Activated CD4-positive, CD25-positive, alpha-beta regulatory T cell treated with anti-CD3 and anti-CD28 coated beads, Interleukin-2, amount 50 U/mL, for 72 hours (primary cell): ENCODE data around the gene PPP3CA.

Source experiments
- DNase-seq: peaks from one replicate; pipeline ENCODE4 v3.0.0; 2021

The PPP3CA gene

GRCh38 chr4:100985576-100985975 lies 361.8 kb downstream of the PPP3CA start:
- no peak for DNase-seq

- DNase-seq, result no peak
These were observed 362.4 kb downstream of the PPP3CA start for GRCh38 chr4:100984901-100985300.

GRCh38 chr4:100983426-100983825 lies 363.9 kb downstream of the PPP3CA start:
- no peak for DNase-seq

- no peak for DNase-seq
These were observed 365.0 kb downstream of the PPP3CA start for GRCh38 chr4:100982345-100982744.

- no peak for DNase-seq
These were observed 365.7 kb downstream of the PPP3CA start for GRCh38 chr4:100981447-100982204.

- DNase-seq, result no peak
These were observed 367.6 kb downstream of the PPP3CA start for GRCh38 chr4:100979736-100980135.

GRCh38 chr4:100977746-100978397 lies 369.5 kb downstream of the PPP3CA start:
- DNase-seq, result no peak

- DNase-seq, result no peak
These were observed 370.1 kb downstream of the PPP3CA start for GRCh38 chr4:100977274-100977673.
